Nucleus accumbens (tissue), 56 donors: Measurements from ENCODE around the gene CA7.
"Not testable (repeated sequence)": the region's sequence is repeated elsewhere in the genome, so short reads cannot be mapped to it uniquely, and the experiment has no call there.

Experiments
- DNase-seq, 56 donors: peaks; one replicate each; lab custom pipeline; 2025; lab: John Stamatoyannopoulos, UW

The CA7 gene

GRCh38 chr16:66894948-66895688 is 50.9 kb downstream of the CA7 start:
- peak in 50 of 56 donors; percentile 9 to 80 (median 46) for DNase-seq

- no peak for DNase-seq
Measured at GRCh38 chr16:66895689-66895979, 51.4 kb downstream of the CA7 start.

- DNase-seq: no peak
Measured at GRCh38 chr16:66895999-66896398, 51.8 kb downstream of the CA7 start.

GRCh38 chr16:66896682-66897081 is 52.5 kb downstream of the CA7 start:
- not testable (repeated sequence) for DNase-seq

- peak in 1 of 56 donors; percentile 17 for DNase-seq
Measured at GRCh38 chr16:66898207-66898606, 54.0 kb downstream of the CA7 start.

GRCh38 chr16:66898933-66899309 is 54.7 kb downstream of the CA7 start:
- no peak for DNase-seq

- no peak for DNase-seq
Measured at GRCh38 chr16:66899310-66899944, 55.2 kb downstream of the CA7 start.

- DNase-seq: peak in 7 of 56 donors; percentile 4 to 42 (median 17)
Measured at GRCh38 chr16:66899945-66900710, 55.9 kb downstream of the CA7 start.

- DNase-seq: peak in 3 of 56 donors; percentile 23 to 36 (median 25)
Measured at GRCh38 chr16:66900721-66901441, 56.7 kb downstream of the CA7 start.

- no peak for DNase-seq
Measured at GRCh38 chr16:66901626-66902025, 57.4 kb downstream of the CA7 start.

- no peak for DNase-seq
Measured at GRCh38 chr16:66902648-66903543, 58.7 kb downstream of the CA7 start.
